Measurements from ENCODE around the gene TLE2. TPM values are rescaled to one million over a fixed set of nuclear protein-coding genes. Genes with fewer than 3 reads are reported as not detected.

TLE2 gene
- total RNA-seq, 1 experiment from 2014 or later, result 3.1 TPM

GRCh38 chr19:3061182-3062161 lies 32.4 kb upstream of the TLE2 start:
- Mint-ChIP-seq H3K27me3 (ENCODE audit: low read depth) (peaks cover 3% of the 10 kb centered on the region), H3K9me3 (no peaks in the 10 kb centered on the region), H3K4me3 (peak overlapping the region; percentile 65 to 84), H3K4me1 (peaks cover 17 to 37% of the 10 kb centered on the region in 2 experiments), H3K36me3 (ENCODE audit: insufficient read depth in 1 of 3, low read depth in 3 of 3) (peaks cover 8 to 35% (median 31%) of the 10 kb centered on the region in 3 experiments; a peak in 6 of 7 replicates), H3K27ac (no peak overlapping the region)
- Histone ChIP-seq H4K5ac (ENCODE audit: insufficient read length, low read depth, low read length) (no peak overlapping the region), H3K4me1 (ENCODE audit: insufficient read depth, low read length) (no peaks in the 10 kb centered on the region; the same call in 1 of the 2 replicates), H3K23me2 (ENCODE audit: insufficient read length, low read depth, low read length, poor library complexity, severe bottlenecking) (no peaks in the 10 kb centered on the region), H2BK5ac (ENCODE audit: insufficient read length, low read length) (no peak overlapping the region), H3K79me2 (ENCODE audit: insufficient read depth, low read length) (0 out of 2 replicates have a peak, but pooled peaks cover 2% of the 10 kb centered on the region), H2BK12ac (ENCODE audit: insufficient read length, low read depth, low read length) (no peak overlapping the region), H3K14ac (ENCODE audit: insufficient read depth, low read length) (peak overlapping the region; percentile 75; the same call in 1 of the 2 replicates), H3K27me3 (ENCODE audit: insufficient read depth, low read length) (no peaks in the 10 kb centered on the region), H2BK20ac (ENCODE audit: low read depth, low read length, poor library complexity, severe bottlenecking) (no peak overlapping the region), H3K9me3 (ENCODE audit: control insufficient read depth, low read depth, low read length) (no peaks in the 10 kb centered on the region), H3K4ac (ENCODE audit: low read depth, low read length) (no peak overlapping the region), H3T11ph (ENCODE audit: low read length) (no peak overlapping the region), H3K9ac (ENCODE audit: extremely low read depth, insufficient read length, low read length) (no peak overlapping the region), H4K20me1 (ENCODE audit: control insufficient read depth, insufficient read depth, insufficient read length) (no peaks in the 10 kb centered on the region), H3K79me1 (ENCODE audit: insufficient read depth, low read depth, low read length, poor library complexity, severe bottlenecking) (no peaks in the 10 kb centered on the region), H3K23ac (ENCODE audit: insufficient read length, low read depth, low read length) (no peak overlapping the region), H2BK15ac (ENCODE audit: low read depth, low read length) (no peak overlapping the region; the same call in 1 of the 2 replicates), H3K27ac (ENCODE audit: insufficient read length, low read depth, low read length) (no peak overlapping the region), H2AK5ac (ENCODE audit: insufficient read length, low read length) (no peak overlapping the region), H3K56ac (ENCODE audit: insufficient read length, low read depth, low read length) (no peak overlapping the region), H3K18ac (ENCODE audit: insufficient read length, low read depth, low read length) (peak overlapping the region; percentile 14), H3K4me2 (ENCODE audit: insufficient read depth, insufficient read length, low read length) (peak overlapping the region; percentile 14), H4K91ac (ENCODE audit: insufficient read length, low read depth, low read length) (no peak overlapping the region), H2AFZ (ENCODE audit: low read length) (no peak overlapping the region), H4K8ac (replicated peaks; ENCODE audit: insufficient read length, low read depth, low read length) (no peak overlapping the region), H2BK120ac (ENCODE audit: low read depth, low read length, poor library complexity, severe bottlenecking) (no peak overlapping the region)
- TF ChIP-seq CTCF (conservative IDR thresholded peaks at IDR 0.05), result peak; percentile 35; the same call in 2 of the 3 replicates
- WGBS (ENCODE audit: extremely low coverage, insufficient read length, low lambda C conversion rate), result no CpG with 5 or more reads among the region's 88 CpGs
- DNase-seq, result no peak

Data from H9 (cell line).